HepG2 (cell line): ENCODE measurements around the gene TIAM1. TPM values are rescaled to one million over a fixed set of nuclear protein-coding genes. Genes with fewer than 3 reads are reported as not detected.

Experiments used
- ATAC-seq: fragments of 200-7000 bp; cut with Tn5 transposase; 3 replicates; pipeline ENCODE4 v1.9.1; 2020; ENCODE audit warnings: mild to moderate bottlenecking, moderate library complexity
- BruUV-seq: library from RNA; stranded (reverse); fragments of 400-500 nt; replicated peaks from 2 replicates; lab custom pipeline; 2021; lab: Mats Ljungman, UMichigan
- CTCF ChIA-PET: fragments of 300-600 bp; formaldehyde crosslinking; extraction: SDS; loops from one replicate; lab custom pipeline; 2021; ENCODE audit warnings: low total read pairs, inconsistent platforms, low intra/inter-chr PET ratio; lab: Yijun Ruan, JAX
- POLR2A ChIA-PET: fragments of 350-600 bp; sonication (Branson Sonifier 250); formaldehyde crosslinking; loops from one replicate; lab custom pipeline; 2020; ENCODE audit warnings: antibody characterized with exemption, inconsistent platforms; lab: Yijun Ruan, JAX
- DNase-seq: peaks from one replicate; pipeline ENCODE4 v3.0.0-alpha.2; 2015; ENCODE audit warnings: low spot score
- FAIRE-seq: peaks from 3 replicates; lab custom pipeline; 2011; peaks lifted over from hg19 to GRCh38; lab: Jason Lieb, UNC
- H2AFZ ChIP-seq: one replicate; pipeline ENCODE4 v1.6.1; 2011; ENCODE audit warnings: low read length, inconsistent platforms
- H3K27ac ChIP-seq: fragments of 300-600 bp; 3 replicates; pipeline ENCODE4 v1.8.0; 2011; ENCODE audit warnings: mixed run types, mild to moderate bottlenecking, mixed read lengths, low read length, inconsistent platforms; ENCODE audit not compliant: insufficient read depth; ENCODE audit errors: extremely low read length
- H3K27me3 ChIP-seq, 2 experiments: fragments of 200-600 bp in 1 of 2; 2 replicates in 1 of 2; 3 replicates in 1 of 2; pipeline versions ENCODE4 v1.6.0 to v1.8.0; 2011; ENCODE audit warnings: low read length in 2 of 2, mild to moderate bottlenecking in 2 of 2, moderate library complexity in 2 of 2, inconsistent platforms in 1 of 2; ENCODE audit not compliant: insufficient read depth in 2 of 2, control insufficient read depth in 1 of 2
- H3K36me3 ChIP-seq, 2 experiments: fragments of 200-600 bp in 1 of 2; replicated peaks in 1 of 2; 2 replicates in 1 of 2; 3 replicates in 1 of 2; pipeline versions ENCODE4 v1.5.1 to v1.8.0; 2011; ENCODE audit warnings: low read length in 2 of 2, inconsistent platforms in 1 of 2; ENCODE audit not compliant: insufficient read depth in 2 of 2, control insufficient read depth in 1 of 2
- H3K4me1 ChIP-seq: 2 replicates; pipeline ENCODE4 v1.5.1; 2012; ENCODE audit warnings: low read length, inconsistent platforms; ENCODE audit not compliant: insufficient read depth
- H3K4me2 ChIP-seq: 2 replicates; pipeline ENCODE4 v1.6.0; 2011; ENCODE audit warnings: low read depth, low read length, inconsistent platforms
- H3K4me3 ChIP-seq, 3 experiments: fragments of 200-600 bp in 1 of 3; sonication (generic), shearing (Covaris generic) in 1 of 3; replicated peaks in 1 of 3; 2 replicates each; pipeline ENCODE4 v1.5.1; 2011 to 2016; ENCODE audit warnings: low read length in 3 of 3, inconsistent platforms in 2 of 3, low read depth in 2 of 3, mild to moderate bottlenecking in 2 of 3, control low read depth in 1 of 3, mixed read lengths in 1 of 3; ENCODE audit not compliant: insufficient read depth in 1 of 3
- H3K79me2 ChIP-seq: one replicate; pipeline ENCODE4 v1.6.1; 2011; ENCODE audit warnings: low read length, inconsistent platforms; ENCODE audit not compliant: insufficient read depth
- H3K9ac ChIP-seq: 2 replicates; pipeline ENCODE4 v1.6.0; 2011; ENCODE audit warnings: mild to moderate bottlenecking, low read depth, low read length, inconsistent platforms; ENCODE audit not compliant: insufficient read depth
- H3K9me3 ChIP-seq: 2 replicates; pipeline ENCODE4 v1.5.1; 2012; ENCODE audit warnings: mild to moderate bottlenecking, low read length
- H4K20me1 ChIP-seq: 2 replicates; pipeline ENCODE4 v1.6.0; 2011; ENCODE audit warnings: inconsistent platforms, mild to moderate bottlenecking, low read length, moderate library complexity; ENCODE audit not compliant: insufficient read depth
- ARNT2 ChIP-seq: sonication (generic); formaldehyde crosslinking; IDR thresholded peaks from 2 replicates; pipeline ENCODE4 v1.8.0; 2022; ENCODE audit warnings: mild to moderate bottlenecking, low read depth, missing genetic modification reagents, moderate library complexity
- ISX ChIP-seq: sonication (generic); formaldehyde crosslinking; conservative IDR thresholded peaks from 2 replicates; pipeline ENCODE4 v1.5.0; 2020; ENCODE audit warnings: missing genetic modification reagents
- NCOA5 ChIP-seq: sonication (generic); formaldehyde crosslinking; IDR thresholded peaks from 2 replicates; pipeline ENCODE4 v1.4.0; 2020; ENCODE audit warnings: missing genetic modification reagents
- RARG ChIP-seq: sonication (generic); formaldehyde crosslinking; IDR thresholded peaks from 2 replicates; pipeline ENCODE4 v1.4.0; 2020; ENCODE audit warnings: low read depth, mild to moderate bottlenecking, missing genetic modification reagents
- SOX5 ChIP-seq: IDR thresholded peaks from 2 replicates; pipeline ENCODE4 v1.6.1; 2016; ENCODE audit warnings: borderline replicate concordance
- THAP8 ChIP-seq: sonication (generic); formaldehyde crosslinking; IDR thresholded peaks from 2 replicates; pipeline ENCODE4 v1.5.1; 2020; ENCODE audit warnings: missing genetic modification reagents, mild to moderate bottlenecking, borderline replicate concordance
- U2AF2 ChIP-seq: fragments of 200-400 bp; formaldehyde crosslinking; IDR thresholded peaks from 2 replicates; pipeline ENCODE4 v1.6.1; 2017; ENCODE audit warnings: low read depth, mild to moderate bottlenecking, low read length
- ZBTB44 ChIP-seq: sonication (generic); formaldehyde crosslinking; IDR thresholded peaks from 2 replicates; pipeline ENCODE4 v1.4.0; 2020; ENCODE audit warnings: missing genetic modification reagents
- ZFP41 ChIP-seq: sonication (generic); formaldehyde crosslinking; IDR thresholded peaks from 2 replicates; pipeline ENCODE4 v1.4.0; 2020; ENCODE audit warnings: mild to moderate bottlenecking, missing genetic modification reagents, borderline replicate concordance
- ZMYM2 ChIP-seq: sonication (generic); formaldehyde crosslinking; IDR thresholded peaks from 2 replicates; pipeline ENCODE4 v1.8.0; 2022; ENCODE audit warnings: mild to moderate bottlenecking, missing genetic modification reagents
- ZNF232 ChIP-seq: sonication (generic); formaldehyde crosslinking; IDR thresholded peaks from 2 replicates; pipeline ENCODE4 v1.4.0; 2020; ENCODE audit warnings: missing genetic modification reagents, borderline replicate concordance
- ZNF367 ChIP-seq: sonication (generic); formaldehyde crosslinking; IDR thresholded peaks from 2 replicates; pipeline ENCODE4 v1.4.0; 2020; ENCODE audit warnings: missing genetic modification reagents, borderline replicate concordance
- ZNF460 ChIP-seq: sonication (generic); formaldehyde crosslinking; IDR thresholded peaks from 2 replicates; pipeline ENCODE4 v1.5.1; 2020; ENCODE audit warnings: missing genetic modification reagents, mild to moderate bottlenecking, borderline replicate concordance
- ZNF589 ChIP-seq: sonication (generic); formaldehyde crosslinking; conservative IDR thresholded peaks from 2 replicates; pipeline ENCODE4 v1.8.0; 2022; ENCODE audit warnings: mild to moderate bottlenecking, moderate library complexity, missing genetic modification reagents
- ZNF772 ChIP-seq: sonication (generic); formaldehyde crosslinking; IDR thresholded peaks from 2 replicates; pipeline ENCODE4 v1.5.0; 2020; ENCODE audit warnings: mild to moderate bottlenecking, missing genetic modification reagents
- ZNF841 ChIP-seq: sonication (generic); formaldehyde crosslinking; IDR thresholded peaks from 2 replicates; pipeline ENCODE4 v1.8.1; 2023; ENCODE audit warnings: missing genetic modification reagents, borderline replicate concordance
- ZSCAN20 ChIP-seq: sonication (generic); formaldehyde crosslinking; IDR thresholded peaks from 2 replicates; pipeline ENCODE4 v1.4.0; 2020; ENCODE audit warnings: missing genetic modification reagents, mild to moderate bottlenecking, borderline replicate concordance
- WGBS: methylation state at CpG from one replicate; pipeline ENCODE4 v1.1.6; 2017; ENCODE audit warnings: low lambda C conversion rate; 5-methylcytosine and 5-hydroxymethylcytosine counted together
- in situ Hi-C: cut with HindIII; loops from 2 replicates; pipeline ENCODE4 v1.10.0; 2017; ENCODE audit warnings: low pct_unique_long_range_greater_than_20kb; ENCODE audit not compliant: extremely low pct_ligation_motif_present
- intact Hi-C: fragments of 100-400 bp; cut with micrococcal nuclease; formaldehyde crosslinking; loops from one replicate; pipeline ENCODE4 v1.10.0; 2022; ENCODE audit not compliant: unreplicated experiment
- polyA plus RNA-seq, 8 experiments: library from polyadenylated mRNA; depleted of rRNA in 3 of 8; stranded (reverse) in 7 of 8; unstranded in 1 of 8; fragments of >200 nt; fragmentation: Illumina TruSeq in 4 of 8; extraction: Trizol in 4 of 8; gene quantifications; 2 replicates each; pipeline versions ENCODE4 v1.2.1 to v1.2.3, GENCODE V29; 2011 to 2016; ENCODE audit warnings: low read depth in 4 of 8, missing spikeins in 1 of 8, mixed read lengths in 1 of 8; ENCODE audit not compliant: insufficient read depth in 1 of 8
- total RNA-seq, 5 experiments: library from RNA; depleted of rRNA; stranded (reverse); fragments of >200 nt; fragmentation: Illumina TruSeq; extraction: Trizol; gene quantifications; 2 replicates each; pipeline ENCODE4 v1.2.3, GENCODE V29; 2016; ENCODE audit warnings: low read depth in 1 of 5
- TF ChIP-seq, protein P1 (sequence below): IDR thresholded peaks from 2 replicates; pipeline ENCODE4 v1.6.1; 2012; ENCODE audit warnings: low read length, improper control_type of control experiment

The TIAM1 gene
- total and polyA plus RNA-seq, 2 of the 13 experiments (the other 11 are each of a cell fraction or from before 2014, with no cell fraction given): 0.13 to 0.24 TPM

GRCh38 chr21:31234936-31235335 is 109.1 kb downstream of the TIAM1 start (continued):
- no peak for TF ChIP-seq NCOA5 (CRISPR knock-in tag)

GRCh38 chr21:31233711-31234110 is 110.3 kb downstream of the TIAM1 start:
- in situ Hi-C loops (no loop called here), intact Hi-C loops (no loop called here)
- no peaks in the 10 kb centered on the region for H3K79me2 ChIP-seq
- FAIRE-seq (no peak), DNase-seq (no peak), ATAC-seq (no peak)
- no peaks in the 10 kb centered on the region for H3K27me3 ChIP-seq
- ChIA-PET CTCF (no interaction called here), POLR2A (no interaction called here)
- no peaks in the 10 kb centered on the region for H3K9me3 ChIP-seq
- no peak overlapping the region for H3K4me3 ChIP-seq
- 80% methylated on average over 9 of the region's 9 CpGs for WGBS
- BruUV-seq: no TSS peak
- H3K4me1 ChIP-seq: no peaks in the 10 kb centered on the region
- no peak overlapping the region for H3K9ac ChIP-seq
- no peaks in the 10 kb centered on the region for H4K20me1 ChIP-seq
- H3K27ac ChIP-seq: no peak overlapping the region
- H3K36me3 ChIP-seq: no peaks in the 10 kb centered on the region
- H3K4me2 ChIP-seq: no peak overlapping the region
- no peak overlapping the region for H2AFZ ChIP-seq
- no peak for TF ChIP-seq ARNT2 (CRISPR knock-in tag)
- no peak for TF ChIP-seq ZFP41
- no peak for TF ChIP-seq THAP8
- TF ChIP-seq ZNF232: no peak
- TF ChIP-seq ZSCAN20 (CRISPR knock-in tag): no peak
- no peak for TF ChIP-seq ZMYM2 (CRISPR knock-in tag)
- no peak for TF ChIP-seq RARG (CRISPR knock-in tag)
- TF ChIP-seq ZBTB44 (CRISPR knock-in tag): no peak
- no peak for TF ChIP-seq ZNF772 (CRISPR knock-in tag)
- no peak for TF ChIP-seq U2AF2
- TF ChIP-seq ZNF841: no peak
- no peak for TF ChIP-seq ZNF589 (CRISPR knock-in tag)
- no peak for TF ChIP-seq ZNF367 (CRISPR knock-in tag)
- TF ChIP-seq ISX: no peak
- TF ChIP-seq, protein P1, sequence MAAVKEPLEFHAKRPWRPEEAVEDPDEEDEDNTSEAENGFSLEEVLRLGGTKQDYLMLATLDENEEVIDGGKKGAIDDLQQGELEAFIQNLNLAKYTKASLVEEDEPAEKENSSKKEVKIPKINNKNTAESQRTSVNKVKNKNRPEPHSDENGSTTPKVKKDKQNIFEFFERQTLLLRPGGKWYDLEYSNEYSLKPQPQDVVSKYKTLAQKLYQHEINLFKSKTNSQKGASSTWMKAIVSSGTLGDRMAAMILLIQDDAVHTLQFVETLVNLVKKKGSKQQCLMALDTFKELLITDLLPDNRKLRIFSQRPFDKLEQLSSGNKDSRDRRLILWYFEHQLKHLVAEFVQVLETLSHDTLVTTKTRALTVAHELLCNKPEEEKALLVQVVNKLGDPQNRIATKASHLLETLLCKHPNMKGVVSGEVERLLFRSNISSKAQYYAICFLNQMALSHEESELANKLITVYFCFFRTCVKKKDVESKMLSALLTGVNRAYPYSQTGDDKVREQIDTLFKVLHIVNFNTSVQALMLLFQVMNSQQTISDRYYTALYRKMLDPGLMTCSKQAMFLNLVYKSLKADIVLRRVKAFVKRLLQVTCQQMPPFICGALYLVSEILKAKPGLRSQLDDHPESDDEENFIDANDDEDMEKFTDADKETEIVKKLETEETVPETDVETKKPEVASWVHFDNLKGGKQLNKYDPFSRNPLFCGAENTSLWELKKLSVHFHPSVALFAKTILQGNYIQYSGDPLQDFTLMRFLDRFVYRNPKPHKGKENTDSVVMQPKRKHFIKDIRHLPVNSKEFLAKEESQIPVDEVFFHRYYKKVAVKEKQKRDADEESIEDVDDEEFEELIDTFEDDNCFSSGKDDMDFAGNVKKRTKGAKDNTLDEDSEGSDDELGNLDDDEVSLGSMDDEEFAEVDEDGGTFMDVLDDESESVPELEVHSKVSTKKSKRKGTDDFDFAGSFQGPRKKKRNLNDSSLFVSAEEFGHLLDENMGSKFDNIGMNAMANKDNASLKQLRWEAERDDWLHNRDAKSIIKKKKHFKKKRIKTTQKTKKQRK: no peak
- no peak for TF ChIP-seq SOX5 (CRISPR knock-in tag)
- no peak for TF ChIP-seq ZNF460 (CRISPR knock-in tag)
